ENCODE measurements around the gene CLCN2. TPM values are rescaled to one million over a fixed set of nuclear protein-coding genes. Genes with fewer than 3 reads are reported as not detected.

Gene CLCN2
- total RNA-seq, 2 experiments from 2014 or later: 3.0 to 3.6 TPM

DNA sequence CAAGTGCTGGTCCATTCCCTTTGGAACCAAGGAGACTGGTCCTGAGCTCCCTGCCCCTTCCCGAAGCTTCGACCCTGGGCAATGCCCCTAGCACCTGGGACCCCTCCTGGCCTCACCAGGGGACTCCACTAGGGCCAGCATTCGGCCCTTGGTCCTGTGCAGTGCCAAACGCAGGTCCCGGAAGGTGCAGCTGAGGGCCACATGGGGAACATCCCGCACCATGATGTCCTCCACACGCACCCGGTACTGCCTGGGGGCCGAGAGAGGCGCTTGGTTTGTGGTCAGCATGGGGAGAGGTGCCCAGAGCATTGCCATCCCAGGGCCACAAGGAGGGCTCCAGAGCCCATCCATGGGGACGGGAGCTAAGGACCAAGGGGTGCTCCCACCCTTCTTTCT, 7.9 kb downstream of the CLCN2 start:
- ChIA-PET CTCF (interaction anchor here (0.6 to 2.3 kb wide), 8 partner anchors 9 to 208 kb away, joined by 3 to 6 read pairs (median 4); partner anchors contain the start of genes EPHB3 and FAM131A), POLR2A (no interaction called here)
- Mint-ChIP-seq H3K27ac (peak overlapping the region; percentile 5), H3K9me3 (no peaks in the 10 kb centered on the region), H3K4me3 (no peak overlapping the region), H3K36me3 (ENCODE audit: low read depth) (no peaks in the 10 kb centered on the region), H3K27me3 (no peaks in the 10 kb centered on the region), H3K4me1 (peaks cover 2% of the 10 kb centered on the region)
- DNase-seq: no peak

DNA sequence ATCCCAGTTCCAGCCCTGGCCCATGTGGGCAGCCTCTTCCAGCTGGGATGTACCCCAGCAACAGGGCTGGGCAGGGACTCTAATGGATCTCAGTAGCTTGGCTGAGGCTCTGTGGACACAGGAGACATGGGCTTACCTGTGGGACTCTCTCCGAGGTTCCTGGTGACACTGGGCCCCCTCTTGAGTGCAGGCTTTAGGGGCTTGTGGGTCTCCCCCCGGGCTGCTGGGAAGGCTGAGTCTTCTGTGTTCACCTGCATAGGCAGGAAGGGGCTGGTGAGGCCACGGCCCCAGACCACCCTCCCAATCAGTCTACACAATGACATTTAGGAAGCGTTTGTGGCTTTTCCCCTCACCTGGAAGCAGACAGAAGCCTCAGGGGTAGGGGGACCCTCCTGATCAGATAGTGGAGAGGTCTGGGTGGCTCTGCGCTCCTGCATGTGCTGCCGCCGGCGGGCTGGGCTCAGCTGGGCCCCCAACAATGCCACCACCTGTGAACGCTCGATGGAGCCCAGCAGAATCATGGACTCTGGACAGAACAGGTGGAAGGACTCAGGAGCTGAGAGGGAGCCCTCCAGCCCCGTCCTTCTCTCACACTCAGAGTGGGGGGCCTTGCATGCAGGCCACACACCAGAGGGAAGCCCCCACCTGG, 8.4 kb downstream of the CLCN2 start:
- Mint-ChIP-seq H3K4me1 (peaks cover 2% of the 10 kb centered on the region), H3K9me3 (no peaks in the 10 kb centered on the region), H3K4me3 (no peak overlapping the region), H3K27me3 (no peaks in the 10 kb centered on the region), H3K36me3 (ENCODE audit: low read depth) (no peaks in the 10 kb centered on the region), H3K27ac (no peak overlapping the region)
- DNase-seq: no peak
- ChIA-PET CTCF (interaction anchor here (0.6 to 2.3 kb wide), 6 partner anchors 9 to 209 kb away, joined by 3 to 6 read pairs (median 4); partner anchors contain the start of gene EPHB3), POLR2A (no interaction called here)

DNA sequence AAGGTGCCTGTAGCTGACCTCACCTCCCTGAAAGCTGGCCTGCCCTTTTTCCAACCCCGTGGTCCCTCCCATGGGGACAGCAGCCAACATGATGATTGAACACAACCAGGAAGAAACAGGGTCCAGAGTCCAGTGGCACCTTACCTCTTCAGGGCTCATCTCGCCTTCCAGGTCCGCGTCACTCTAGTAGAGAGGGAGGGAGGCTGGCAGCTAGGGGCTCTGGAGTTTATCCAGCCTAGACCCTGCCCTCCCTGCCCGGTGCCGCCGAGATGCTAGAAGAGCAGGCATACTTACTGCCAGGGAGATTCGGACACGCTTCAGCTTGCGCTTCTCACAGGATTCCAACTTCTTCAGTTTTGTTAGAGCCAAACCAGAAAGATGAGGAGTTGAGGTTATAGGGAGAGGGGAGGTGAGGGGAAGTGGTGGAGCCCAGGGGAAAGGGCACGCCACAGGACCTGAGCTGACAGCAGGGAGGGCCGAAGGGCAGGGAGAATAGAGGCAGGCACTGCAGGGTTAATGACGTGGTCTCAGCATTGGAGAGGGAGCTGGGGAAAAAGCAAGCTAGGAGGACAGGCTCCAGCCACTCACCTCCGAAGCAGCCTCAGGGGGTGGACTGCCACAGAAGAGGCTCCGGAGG, 9.1 kb downstream of the CLCN2 start:
- Mint-ChIP-seq H3K4me3 (no peak overlapping the region), H3K27me3 (no peaks in the 10 kb centered on the region), H3K27ac (no peak overlapping the region), H3K9me3 (no peaks in the 10 kb centered on the region), H3K36me3 (ENCODE audit: low read depth) (no peaks in the 10 kb centered on the region), H3K4me1 (peaks cover 2% of the 10 kb centered on the region)
- no peak for DNase-seq
- POLR2A ChIA-PET: no interaction called here
- CTCF ChIA-PET: interaction anchor here (0.6 to 2.3 kb wide), 4 partner anchors 11 to 487 kb away, joined by 3 to 5 read pairs (median 4); no protein-coding TSS in a partner anchor

DNA sequence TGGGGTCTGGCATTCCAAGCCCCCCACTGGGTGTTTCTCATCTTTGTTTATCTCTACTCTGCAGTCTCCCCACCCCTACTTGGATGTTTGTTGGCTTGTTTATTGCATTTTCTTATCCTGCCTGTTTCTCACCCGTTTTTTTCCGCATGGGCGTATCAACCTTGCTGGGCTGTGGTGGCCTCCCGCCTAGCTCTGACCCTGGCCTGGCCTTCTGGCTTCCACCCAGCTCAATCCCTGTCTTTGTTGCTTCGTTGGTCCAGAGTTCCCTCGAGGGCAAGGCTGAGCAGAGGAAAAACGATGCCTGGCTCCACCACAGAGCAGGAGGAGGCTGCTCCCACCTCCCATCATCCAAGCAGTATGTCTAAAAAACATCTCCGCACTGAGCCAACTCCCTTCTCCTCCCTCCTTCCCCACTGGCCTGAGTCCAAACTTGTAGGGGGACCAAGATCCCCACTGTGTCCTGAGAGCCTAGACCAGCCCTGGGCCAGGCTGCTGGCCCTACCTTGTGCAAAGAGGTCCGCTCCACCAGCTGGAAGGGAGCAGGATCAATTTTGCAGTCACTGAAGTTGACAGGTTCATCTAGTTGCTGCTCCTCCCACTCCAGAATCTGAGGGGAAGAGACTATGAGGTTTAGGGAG, 9.8 kb downstream of the CLCN2 start:
- Mint-ChIP-seq H3K27me3 (no peaks in the 10 kb centered on the region), H3K9me3 (no peaks in the 10 kb centered on the region), H3K36me3 (ENCODE audit: low read depth) (no peaks in the 10 kb centered on the region), H3K4me3 (no peak overlapping the region), H3K27ac (no peak overlapping the region), H3K4me1 (peaks cover 2% of the 10 kb centered on the region)
- no peak for DNase-seq
- POLR2A ChIA-PET: no interaction called here
- CTCF ChIA-PET: interaction anchor here (0.6 to 2.3 kb wide), 7 partner anchors 9 to 486 kb away, joined by 3 to 5 read pairs (median 4); no protein-coding TSS in a partner anchor

DNA sequence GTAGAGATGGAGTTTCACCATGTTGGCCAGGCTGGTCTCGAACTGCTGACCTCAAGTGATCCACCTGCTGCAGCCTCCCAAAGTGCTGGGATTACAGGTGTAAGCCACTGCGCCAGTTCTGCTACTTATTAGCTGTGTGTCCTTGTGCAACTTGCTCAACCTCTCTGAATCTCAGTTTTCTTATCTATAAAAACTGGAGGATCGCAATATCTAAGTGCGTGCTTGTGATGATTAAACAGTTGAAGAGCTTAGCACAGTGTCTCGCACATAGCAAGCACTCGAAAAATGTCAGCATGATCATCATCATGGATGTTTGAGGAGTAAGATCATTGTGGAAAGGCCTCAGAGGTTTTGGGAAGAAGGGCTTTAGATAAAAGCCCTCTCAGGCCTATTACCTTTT, 10.8 kb downstream of the CLCN2 start:
- DNase-seq: no peak
- H3K27me3 Mint-ChIP-seq: no peaks in the 10 kb centered on the region
- ChIA-PET CTCF (interaction anchor here (0.8 to 1.5 kb wide), 3 partner anchors 10 to 31 kb away, joined by 3 to 4 read pairs (median 4); no protein-coding TSS in a partner anchor), POLR2A (no interaction called here)
- no peaks in the 10 kb centered on the region for H3K36me3 Mint-ChIP-seq (ENCODE audit: low read depth)
- peaks cover 2% of the 10 kb centered on the region for H3K4me1 Mint-ChIP-seq
- H3K9me3 Mint-ChIP-seq: no peaks in the 10 kb centered on the region
- no peak overlapping the region for H3K4me3 Mint-ChIP-seq
- no peak overlapping the region for H3K27ac Mint-ChIP-seq

DNA sequence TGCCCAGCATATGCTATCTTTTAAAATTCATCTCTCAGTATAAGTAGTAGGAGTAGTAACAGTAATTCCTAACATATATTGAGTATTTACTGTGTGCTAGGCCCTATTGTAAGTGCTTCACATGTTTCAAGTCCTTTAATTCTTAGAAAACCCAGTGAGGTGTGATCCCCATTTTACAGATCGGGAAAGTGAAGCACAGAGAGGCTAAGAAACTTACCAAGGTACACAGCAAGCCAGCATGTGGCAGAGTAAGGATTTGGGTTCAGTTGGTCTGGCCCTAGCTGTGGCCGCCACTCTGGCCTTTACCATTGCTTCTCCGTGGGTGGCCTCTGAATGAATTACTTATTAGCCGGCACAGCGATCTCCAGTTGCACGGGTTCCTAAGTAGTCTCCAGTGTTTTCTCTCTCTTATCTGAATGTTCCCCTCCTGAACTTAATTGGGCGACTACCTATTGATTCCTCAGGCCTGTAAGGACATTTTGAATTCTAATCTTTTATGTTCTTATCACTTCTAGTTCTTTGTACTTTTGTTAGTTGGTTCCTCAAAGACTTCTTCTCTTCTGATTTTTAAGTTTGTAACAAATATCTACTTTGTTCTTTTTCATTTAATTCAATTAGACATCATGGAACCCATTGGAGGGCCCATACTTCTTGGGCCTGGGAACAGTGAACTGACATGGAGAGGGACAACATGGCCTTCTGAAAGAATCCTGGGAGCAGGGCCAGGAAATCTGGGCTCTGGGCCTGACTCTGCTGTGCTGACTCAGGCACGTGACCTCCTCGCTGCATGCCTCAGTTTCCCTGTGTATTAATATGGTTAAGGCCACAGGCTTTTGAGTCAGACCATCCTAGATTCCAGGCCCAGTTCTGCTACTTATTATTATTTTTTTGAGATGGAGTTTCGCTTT, 11.6 kb downstream of the CLCN2 start:
- H3K9me3 Mint-ChIP-seq: no peaks in the 10 kb centered on the region
- H3K27me3 Mint-ChIP-seq: no peaks in the 10 kb centered on the region
- POLR2A ChIA-PET: no interaction called here
- H3K36me3 Mint-ChIP-seq (ENCODE audit: low read depth): no peaks in the 10 kb centered on the region
- no peak overlapping the region for H3K27ac Mint-ChIP-seq
- H3K4me1 Mint-ChIP-seq: peaks cover 2% of the 10 kb centered on the region
- H3K4me3 Mint-ChIP-seq: no peak overlapping the region
- CTCF ChIA-PET: interaction anchor here (1.4 to 1.5 kb wide), 2 partner anchors 11 to 30 kb away, joined by 4 read pairs; no protein-coding TSS in a partner anchor
- no peak for DNase-seq

DNA sequence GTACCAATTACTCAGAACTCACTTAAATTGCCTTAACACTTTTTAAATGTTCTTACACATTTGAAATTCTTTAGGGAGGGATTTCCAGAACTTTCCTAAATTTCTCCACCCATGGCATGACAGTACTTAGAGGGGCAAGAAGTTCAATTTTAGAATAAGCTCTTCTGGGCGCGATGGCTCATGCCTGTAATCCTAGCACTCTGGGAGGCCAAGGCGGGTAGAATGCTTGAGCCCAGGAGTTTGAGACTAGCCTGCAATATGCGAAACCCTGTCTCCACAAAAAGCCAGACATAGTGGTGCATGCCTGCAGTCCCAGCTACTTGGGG, 13.4 kb downstream of the CLCN2 start:
- POLR2A ChIA-PET: no interaction called here

DNA sequence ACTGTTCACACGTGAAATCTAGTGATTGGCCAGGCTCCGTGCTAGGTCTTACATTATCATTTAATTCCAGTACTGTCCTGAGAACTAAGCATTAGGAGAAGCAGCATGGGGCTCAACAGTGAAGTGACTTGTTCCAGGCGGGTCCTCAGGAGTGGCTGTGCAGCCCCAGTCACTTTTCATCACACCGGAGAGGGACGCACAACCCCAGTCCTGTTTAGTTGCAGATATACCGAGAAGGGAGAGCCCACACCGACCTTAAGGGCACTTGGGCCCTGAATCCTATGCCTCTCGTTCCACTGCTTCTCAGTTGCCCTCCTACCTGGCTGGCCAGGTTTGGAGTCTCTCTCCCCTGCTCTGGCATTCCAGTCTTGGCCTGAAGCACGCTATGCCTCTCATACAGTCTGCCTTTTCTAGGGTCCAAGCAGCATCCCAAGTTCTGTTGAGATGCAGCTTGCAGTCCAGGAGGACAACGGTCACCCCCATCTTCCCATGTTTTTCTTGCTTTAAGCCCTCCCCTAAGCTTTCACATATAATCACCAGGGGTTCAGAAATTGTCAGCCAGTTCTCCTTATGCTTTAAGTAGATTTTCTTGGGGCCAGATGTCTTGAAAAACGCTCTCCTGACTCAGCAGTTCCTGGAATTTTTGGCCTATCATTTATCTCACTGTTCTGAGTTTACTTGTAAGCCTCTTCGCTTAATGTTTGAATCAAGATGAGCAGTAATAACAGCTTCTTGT, 13.9 kb downstream of the CLCN2 start:
- no peak overlapping the region for H3K27ac Mint-ChIP-seq
- no peaks in the 10 kb centered on the region for H3K9me3 Mint-ChIP-seq
- ChIA-PET CTCF (interaction anchor here (0.8 to 2.5 kb wide), 6 partner anchors 9 to 167 kb away, joined by 3 to 8 read pairs (median 5); partner anchors contain the start of gene FAM131A), POLR2A (no interaction called here)
- no peaks in the 10 kb centered on the region for H3K4me1 Mint-ChIP-seq
- no peak overlapping the region for H3K4me3 Mint-ChIP-seq
- DNase-seq: no peak
- H3K27me3 Mint-ChIP-seq: no peaks in the 10 kb centered on the region
- H3K36me3 Mint-ChIP-seq (ENCODE audit: low read depth): no peaks in the 10 kb centered on the region

More for the DNA sequence above, 13.4 kb downstream of the CLCN2 start:
- H3K36me3 Mint-ChIP-seq (ENCODE audit: low read depth): no peaks in the 10 kb centered on the region
- CTCF ChIA-PET: interaction anchor here (1.2 to 2.5 kb wide), 4 partner anchors 9 to 167 kb away, joined by 3 to 8 read pairs (median 4); partner anchors contain the start of gene FAM131A
- no peak overlapping the region for H3K4me3 Mint-ChIP-seq
- DNase-seq: no peak
- no peaks in the 10 kb centered on the region for H3K9me3 Mint-ChIP-seq
- H3K27me3 Mint-ChIP-seq: no peaks in the 10 kb centered on the region
- H3K27ac Mint-ChIP-seq: no peak overlapping the region
- no peaks in the 10 kb centered on the region for H3K4me1 Mint-ChIP-seq

DNA sequence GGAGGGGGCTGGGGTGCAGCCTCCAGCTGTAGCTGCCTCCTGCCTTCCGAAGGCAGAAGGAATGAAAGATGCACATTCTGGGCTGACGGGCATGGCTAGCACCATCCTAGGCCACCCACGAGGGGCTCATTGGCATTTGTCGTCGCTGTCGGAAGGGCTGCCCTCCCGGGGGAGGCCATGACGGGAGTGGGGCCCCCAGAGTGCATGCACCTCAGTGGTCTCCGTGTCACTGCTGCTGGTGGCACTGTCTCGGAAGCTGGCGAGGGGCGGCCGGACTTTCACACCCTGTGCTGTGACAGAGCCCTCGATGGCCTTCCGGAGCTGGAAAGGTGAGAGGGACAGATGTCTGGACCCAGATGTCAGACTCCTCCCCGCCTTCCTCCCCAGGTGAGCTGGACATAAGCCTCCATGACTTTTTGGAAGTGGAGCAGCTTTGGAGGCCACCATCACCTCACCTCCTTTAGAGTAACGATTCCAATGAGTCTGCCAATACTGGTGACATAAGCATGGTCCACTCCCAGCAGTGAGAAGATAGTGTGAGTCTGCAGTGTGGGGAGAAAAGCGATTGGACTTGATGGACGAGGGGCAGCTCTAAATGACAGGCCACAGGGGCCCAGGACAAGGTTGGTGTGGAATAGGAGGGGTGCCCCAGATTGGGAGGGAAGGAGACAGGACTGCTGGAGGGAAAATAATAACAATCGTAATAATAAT, 14.8 kb downstream of the CLCN2 start:
- ChIA-PET CTCF (interaction anchor here (0.8 to 2.5 kb wide), 5 partner anchors 9 to 168 kb away, joined by 3 to 8 read pairs (median 5); partner anchors contain the start of gene FAM131A), POLR2A (no interaction called here)
- Mint-ChIP-seq H3K4me3 (no peak overlapping the region), H3K27ac (no peak overlapping the region), H3K9me3 (no peaks in the 10 kb centered on the region), H3K4me1 (no peaks in the 10 kb centered on the region), H3K36me3 (ENCODE audit: low read depth) (no peaks in the 10 kb centered on the region), H3K27me3 (no peaks in the 10 kb centered on the region)
- DNase-seq: no peak

DNA sequence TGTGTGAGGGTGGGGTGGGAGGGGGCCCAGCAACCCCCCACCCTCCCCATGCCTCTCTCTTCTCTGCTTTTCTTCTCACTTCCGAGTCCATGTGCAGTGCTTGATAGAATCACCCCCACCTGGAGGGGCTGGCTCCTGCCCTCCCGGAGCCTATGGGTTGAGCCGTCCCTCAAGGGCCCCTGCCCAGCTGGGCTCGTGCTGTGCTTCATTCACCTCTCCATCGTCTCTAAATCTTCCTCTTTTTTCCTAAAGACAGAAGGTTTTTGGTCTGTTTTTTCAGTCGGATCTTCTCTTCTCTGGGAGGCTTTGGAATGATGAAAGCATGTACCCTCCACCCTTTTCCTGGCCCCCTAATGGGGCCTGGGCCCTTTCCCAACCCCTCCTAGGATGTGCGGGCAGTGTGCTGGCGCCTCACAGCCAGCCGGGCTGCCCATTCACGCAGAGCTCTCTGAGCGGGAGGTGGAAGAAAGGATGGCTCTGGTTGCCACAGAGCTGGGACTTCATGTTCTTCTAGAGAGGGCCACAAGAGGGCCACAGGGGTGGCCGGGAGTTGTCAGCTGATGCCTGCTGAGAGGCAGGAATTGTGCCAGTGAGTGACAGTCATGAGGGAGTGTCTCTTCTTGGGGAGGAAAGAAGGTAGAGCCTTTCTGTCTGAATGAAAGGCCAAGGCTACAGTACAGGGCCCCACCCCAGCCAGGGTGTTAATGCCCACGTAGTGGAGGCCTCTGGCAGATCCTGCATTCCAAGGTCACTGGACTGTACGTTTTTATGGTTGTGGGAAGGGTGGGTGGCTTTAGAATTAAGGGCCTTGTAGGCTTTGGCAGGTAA, 15.9 kb downstream of the CLCN2 start:
- CTCF ChIA-PET: interaction anchor here (1.1 to 2.2 kb wide), 2 partner anchors 8 to 28 kb away, joined by 3 to 8 read pairs; partner anchors contain the start of gene FAM131A
- DNase-seq: peak; percentile 21

More for the DNA sequence above, 15.9 kb downstream of the CLCN2 start:
- Mint-ChIP-seq H3K27me3 (no peaks in the 10 kb centered on the region), H3K9me3 (no peaks in the 10 kb centered on the region), H3K4me3 (no peak overlapping the region), H3K27ac (no peak overlapping the region), H3K36me3 (ENCODE audit: low read depth) (no peaks in the 10 kb centered on the region), H3K4me1 (no peaks in the 10 kb centered on the region)
- POLR2A ChIA-PET: no interaction called here

Data from activated CD4-positive, alpha-beta T cell treated with anti-CD3 and anti-CD28 coated beads, Interleukin-2, amount 10 ng/mL, durations not matched to agents 7 days and 5 days (primary cell).